MM.1S (cell line): Measurements from ENCODE around the gene CBLB.

Source experiments
- DNase-seq: peaks from one replicate; pipeline ENCODE4 v3.0.0-alpha.2; 2015
- H2AFZ ChIP-seq: fragments of 300-600 bp; sonication (generic); 2 replicates; pipeline ENCODE4 v1.6.0; 2016; ENCODE audit warnings: antibody characterized with exemption, low read length
- H3F3A ChIP-seq: fragments of 300-600 bp; sonication (generic); 2 replicates; pipeline ENCODE4 v1.6.1; 2016; ENCODE audit warnings: mild to moderate bottlenecking, antibody characterized with exemption, low read length, moderate library complexity, mixed read lengths; ENCODE audit not compliant: insufficient read depth
- H3K27ac ChIP-seq: fragments of 300-600 bp; sonication (generic); 2 replicates; pipeline ENCODE4 v1.5.1; 2016; ENCODE audit warnings: mild to moderate bottlenecking, low read length
- H3K27me3 ChIP-seq: fragments of 300-600 bp; sonication (generic); replicated peaks from 2 replicates; pipeline ENCODE4 v1.6.0; 2016; ENCODE audit warnings: low read length; ENCODE audit not compliant: insufficient read depth
- H3K36me3 ChIP-seq: fragments of 300-600 bp; sonication (generic); replicated peaks from 2 replicates; pipeline ENCODE4 v1.6.1; 2016; ENCODE audit warnings: mild to moderate bottlenecking, low read length, mixed read lengths; ENCODE audit not compliant: insufficient read depth
- H3K4me1 ChIP-seq: fragments of 300-600 bp; sonication (generic); 2 replicates; pipeline ENCODE4 v1.6.1; 2016; ENCODE audit warnings: low read length, mixed read lengths
- H3K4me2 ChIP-seq: fragments of 300-600 bp; sonication (generic); 2 replicates; pipeline ENCODE4 v1.6.0; 2016; ENCODE audit warnings: low read depth, low read length
- H3K4me3 ChIP-seq: fragments of 300-600 bp; sonication (generic); 2 replicates; pipeline ENCODE4 v1.5.1; 2016; ENCODE audit warnings: low read length, mixed read lengths
- H3K79me2 ChIP-seq: fragments of 300-600 bp; sonication (generic); 2 replicates; pipeline ENCODE4 v1.6.1; 2016; ENCODE audit warnings: mixed run types, low read length, mixed read lengths
- H3K9ac ChIP-seq: fragments of 300-600 bp; sonication (generic); 2 replicates; pipeline ENCODE4 v1.6.1; 2016; ENCODE audit warnings: low read length, mixed read lengths
- H3K9me2 ChIP-seq: fragments of 300-600 bp; sonication (generic); replicated peaks from 2 replicates; pipeline ENCODE4 v1.6.1; 2016; ENCODE audit warnings: mild to moderate bottlenecking, low read length, mixed read lengths; ENCODE audit not compliant: insufficient read depth
- H3K9me3 ChIP-seq: fragments of 300-600 bp; sonication (generic); replicated peaks from 2 replicates; pipeline ENCODE4 v1.6.1; 2016; ENCODE audit warnings: mild to moderate bottlenecking, low read length, mixed read lengths; ENCODE audit not compliant: insufficient read depth
- H4K20me1 ChIP-seq: fragments of 300-600 bp; sonication (generic); 2 replicates; pipeline ENCODE4 v1.6.1; 2016; ENCODE audit warnings: mild to moderate bottlenecking, low read length, moderate library complexity, mixed read lengths; ENCODE audit not compliant: insufficient read depth
- EZH2 ChIP-seq: fragments of 300-600 bp; sonication (generic); optimal IDR thresholded peaks from 2 replicates; pipeline ENCODE3; 2017; ENCODE audit warnings: low read depth, mild to moderate bottlenecking, antibody characterized with exemption, low read length, mixed read lengths
- EZH2phosphoT487 ChIP-seq: fragments of 300-600 bp; sonication (generic); IDR thresholded peaks from 2 replicates; pipeline ENCODE4 v1.6.1; 2018; ENCODE audit warnings: antibody characterized with exemption, low read length
- TF ChIP-seq, protein P1 (sequence below): fragments of 300-600 bp; sonication (generic); IDR thresholded peaks from 2 replicates; pipeline ENCODE4 v1.5.1; 2016; ENCODE audit warnings: antibody characterized with exemption, low read length, mixed read lengths

Gene CBLB

GRCh38 chr3:105676621-105677300 is 192.1 kb downstream of the CBLB start:
- Histone ChIP-seq H3K4me2 (no peak overlapping the region), H3K9ac (no peak overlapping the region), H3K79me2 (no peaks in the 10 kb centered on the region), H3K9me3 (no peaks in the 10 kb centered on the region), H3K4me3 (no peak overlapping the region), H3F3A (no peaks in the 10 kb centered on the region), H3K4me1 (no peaks in the 10 kb centered on the region), H2AFZ (no peak overlapping the region), H3K27ac (no peak overlapping the region), H3K36me3 (no peaks in the 10 kb centered on the region), H3K27me3 (no peaks in the 10 kb centered on the region), H4K20me1 (no peaks in the 10 kb centered on the region), H3K9me2 (no peaks in the 10 kb centered on the region)
- TF ChIP-seq EZH2 (no peak), EZH2phosphoT487 (no peak)
- TF ChIP-seq, protein P1, sequence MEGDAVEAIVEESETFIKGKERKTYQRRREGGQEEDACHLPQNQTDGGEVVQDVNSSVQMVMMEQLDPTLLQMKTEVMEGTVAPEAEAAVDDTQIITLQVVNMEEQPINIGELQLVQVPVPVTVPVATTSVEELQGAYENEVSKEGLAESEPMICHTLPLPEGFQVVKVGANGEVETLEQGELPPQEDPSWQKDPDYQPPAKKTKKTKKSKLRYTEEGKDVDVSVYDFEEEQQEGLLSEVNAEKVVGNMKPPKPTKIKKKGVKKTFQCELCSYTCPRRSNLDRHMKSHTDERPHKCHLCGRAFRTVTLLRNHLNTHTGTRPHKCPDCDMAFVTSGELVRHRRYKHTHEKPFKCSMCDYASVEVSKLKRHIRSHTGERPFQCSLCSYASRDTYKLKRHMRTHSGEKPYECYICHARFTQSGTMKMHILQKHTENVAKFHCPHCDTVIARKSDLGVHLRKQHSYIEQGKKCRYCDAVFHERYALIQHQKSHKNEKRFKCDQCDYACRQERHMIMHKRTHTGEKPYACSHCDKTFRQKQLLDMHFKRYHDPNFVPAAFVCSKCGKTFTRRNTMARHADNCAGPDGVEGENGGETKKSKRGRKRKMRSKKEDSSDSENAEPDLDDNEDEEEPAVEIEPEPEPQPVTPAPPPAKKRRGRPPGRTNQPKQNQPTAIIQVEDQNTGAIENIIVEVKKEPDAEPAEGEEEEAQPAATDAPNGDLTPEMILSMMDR = no peak
- DNase-seq = no peak

DNA sequence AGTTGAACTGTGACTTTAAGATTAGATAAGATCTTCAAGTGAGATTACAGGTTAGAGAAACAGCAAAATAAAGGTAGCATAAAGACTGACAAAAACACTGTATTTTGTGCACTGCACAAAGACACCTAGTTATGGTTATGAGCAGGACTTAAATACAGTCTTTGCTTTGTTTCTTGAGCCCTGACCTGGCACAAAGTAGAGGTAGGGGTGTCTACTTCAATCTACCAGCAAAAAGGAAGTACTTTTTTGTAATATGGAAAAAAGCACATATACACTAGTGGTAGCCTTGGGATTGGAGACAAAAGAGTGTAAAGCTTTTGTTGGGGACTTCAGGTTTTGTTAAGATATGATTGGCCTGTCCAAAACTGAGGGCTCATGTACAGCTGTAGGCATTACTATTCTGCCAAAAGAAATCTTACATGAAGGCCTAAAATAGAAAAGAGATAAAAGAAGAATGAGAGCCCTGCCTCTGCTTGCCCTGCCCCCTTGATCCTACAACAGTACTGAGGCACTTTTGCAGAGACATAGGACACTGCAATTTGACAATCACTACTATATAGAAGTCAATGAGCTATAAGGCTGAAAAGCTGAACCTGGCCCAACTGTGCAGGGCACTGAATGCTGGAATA is 194.3 kb downstream of the CBLB start:
- H3K9ac ChIP-seq = no peak overlapping the region
- no peak for DNase-seq
- no peaks in the 10 kb centered on the region for H3K27me3 ChIP-seq
- TF ChIP-seq, protein P1 = no peak
- TF ChIP-seq EZH2 (no peak), EZH2phosphoT487 (no peak)
- no peaks in the 10 kb centered on the region for H3K79me2 ChIP-seq
- H3F3A ChIP-seq = no peaks in the 10 kb centered on the region
- no peaks in the 10 kb centered on the region for H3K9me2 ChIP-seq
- no peaks in the 10 kb centered on the region for H3K36me3 ChIP-seq
- no peaks in the 10 kb centered on the region for H3K9me3 ChIP-seq
- no peak overlapping the region for H2AFZ ChIP-seq
- no peak overlapping the region for H3K4me3 ChIP-seq
- no peaks in the 10 kb centered on the region for H4K20me1 ChIP-seq
- H3K27ac ChIP-seq = no peak overlapping the region
- no peaks in the 10 kb centered on the region for H3K4me1 ChIP-seq
- H3K4me2 ChIP-seq = no peak overlapping the region

- Histone ChIP-seq H3K9me3 (no peaks in the 10 kb centered on the region), H4K20me1 (no peaks in the 10 kb centered on the region), H3K27me3 (no peaks in the 10 kb centered on the region), H3F3A (no peaks in the 10 kb centered on the region), H3K4me3 (no peak overlapping the region), H2AFZ (no peak overlapping the region), H3K4me1 (no peaks in the 10 kb centered on the region), H3K9me2 (no peaks in the 10 kb centered on the region), H3K9ac (no peak overlapping the region), H3K36me3 (no peaks in the 10 kb centered on the region), H3K4me2 (no peak overlapping the region), H3K79me2 (no peaks in the 10 kb centered on the region), H3K27ac (no peak overlapping the region)
- TF ChIP-seq, protein P1 = no peak
- TF ChIP-seq EZH2 = no peak
- TF ChIP-seq EZH2phosphoT487 = no peak
- DNase-seq = no peak
These were observed 195.8 kb downstream of the CBLB start for GRCh38 chr3:105672996-105673395.
